Measurements from ENCODE around the gene RBBP8. TPM values are rescaled to one million over a fixed set of nuclear protein-coding genes. Genes with fewer than 3 reads are reported as not detected.

The RBBP8 gene
- total and polyA plus RNA-seq, 4 donors: 6.5 to 9.8 (median 7.4) TPM

- Histone ChIP-seq H3K9me3 (ENCODE audit: control insufficient read depth in 4 of 4, low read length in 3 of 4) (no peaks in the 10 kb centered on the region), H3K9ac (ENCODE audit: low read depth in 1 of 2, low read length in 2 of 2) (no peak overlapping the region), H3K27ac (ENCODE audit: low read depth in 1 of 2, low read length in 2 of 2) (no peak overlapping the region), H3K4me1 (ENCODE audit: control insufficient read depth in 4 of 4, insufficient read depth in 4 of 4, low read length in 3 of 4) (peaks cover 0 to 6% (median 0%) of the 10 kb centered on the region in 4 donors), H3K36me3 (ENCODE audit: control insufficient read depth in 4 of 4, insufficient read depth in 3 of 4, low read depth in 1 of 4, low read length in 3 of 4) (no peaks in the 10 kb centered on the region), H3K4me3 (ENCODE audit: low read depth in 1 of 3, low read length in 3 of 3) (no peak overlapping the region), H3K27me3 (ENCODE audit: control insufficient read depth in 4 of 4, insufficient read depth in 4 of 4, low read length in 3 of 4) (no peaks in the 10 kb centered on the region)
- TF ChIP-seq EGR1 (IDR thresholded peaks at IDR 0.05; ENCODE audit: low read depth in 2 of 2) (no peak), MAX (IDR thresholded peaks at IDR 0.05) (no peak), NR2F2 (IDR thresholded peaks at IDR 0.05) (no peak), JUND (IDR thresholded peaks at IDR 0.05) (no peak), REST (IDR thresholded peaks at IDR 0.05) (no peak), RXRA (IDR thresholded peaks at IDR 0.05) (no peak), YY1 (IDR thresholded peaks at IDR 0.05) (no peak), RAD21 (IDR thresholded peaks at IDR 0.05) (no peak), FOXA1 (IDR thresholded peaks at IDR 0.05) (no peak), TAF1 (conservative IDR thresholded peaks at IDR 0.05) (no peak), SP1 (IDR thresholded peaks at IDR 0.05) (no peak), ZBTB33 (IDR thresholded peaks at IDR 0.05) (no peak), HNF4A (conservative IDR thresholded peaks at IDR 0.05) (no peak)
- whole genome bisulfite sequencing: 87% methylated on average over 10 of the region's 10 CpGs
- DNase-seq (ENCODE audit: low spot score): no peak
These were observed 136.4 kb downstream of the RBBP8 start for GRCh38 chr18:23069481-23069880.

- H3K4me3 ChIP-seq (ENCODE audit: low read depth in 1 of 3, low read length in 3 of 3): no peak overlapping the region
- no peak overlapping the region for H3K9ac ChIP-seq (ENCODE audit: low read depth in 1 of 2, low read length in 2 of 2)
- peaks cover 0 to 6% (median 0%) of the 10 kb centered on the region in 4 donors for H3K4me1 ChIP-seq (ENCODE audit: control insufficient read depth in 4 of 4, insufficient read depth in 4 of 4, low read length in 3 of 4)
- TF ChIP-seq TAF1 (conservative IDR thresholded peaks at IDR 0.05) (no peak), MAX (IDR thresholded peaks at IDR 0.05) (no peak), SP1 (IDR thresholded peaks at IDR 0.05) (no peak), HNF4A (conservative IDR thresholded peaks at IDR 0.05) (no peak), RXRA (IDR thresholded peaks at IDR 0.05) (no peak), JUND (IDR thresholded peaks at IDR 0.05) (no peak), ZBTB33 (IDR thresholded peaks at IDR 0.05) (no peak), YY1 (IDR thresholded peaks at IDR 0.05) (no peak), FOXA1 (IDR thresholded peaks at IDR 0.05) (no peak), REST (IDR thresholded peaks at IDR 0.05) (no peak), CTCF (IDR thresholded peaks at IDR 0.05; ENCODE audit: low read depth, low read length, missing input control) (no peak), GABPA (IDR thresholded peaks at IDR 0.05 in 1 of 2, conservative IDR thresholded peaks at IDR 0.05 in 1 of 2) (no peak), HNF4G (IDR thresholded peaks at IDR 0.05) (no peak), ATF3 (IDR thresholded peaks at IDR 0.05) (no peak), FOXA2 (IDR thresholded peaks at IDR 0.05) (no peak), EGR1 (IDR thresholded peaks at IDR 0.05; ENCODE audit: low read depth in 2 of 2) (no peak), NR2F2 (IDR thresholded peaks at IDR 0.05) (no peak)
- H3K27ac ChIP-seq (ENCODE audit: low read depth in 1 of 2, low read length in 2 of 2): no peak overlapping the region
- H3K9me3 ChIP-seq (ENCODE audit: control insufficient read depth in 4 of 4, low read length in 3 of 4): no peaks in the 10 kb centered on the region
- DNase-seq (ENCODE audit: low spot score): no peak
- no peaks in the 10 kb centered on the region for H3K27me3 ChIP-seq (ENCODE audit: control insufficient read depth in 4 of 4, insufficient read depth in 4 of 4, low read length in 3 of 4)
- WGBS: 81% methylated on average over 1 of the region's 1 CpG
- no peaks in the 10 kb centered on the region for H3K36me3 ChIP-seq (ENCODE audit: control insufficient read depth in 4 of 4, insufficient read depth in 3 of 4, low read depth in 1 of 4, low read length in 3 of 4)
These were observed 136.8 kb downstream of the RBBP8 start for GRCh38 chr18:23069898-23070297.

Measured in liver (tissue), 9 donors.